Epithelial cell of proximal tubule (primary cell): ENCODE results near the gene HOXC9. TPM values are rescaled to one million over a fixed set of nuclear protein-coding genes. Genes with fewer than 3 reads are reported as not detected.
"Not testable (repeated sequence)": the region's sequence is repeated elsewhere in the genome, so short reads cannot be mapped to it uniquely, and the experiment has no call there.

Experiments
- DNase-seq: peaks from one replicate; pipeline ENCODE4 v3.0.0-alpha.2; 2011; ENCODE audit warnings: low read depth
- H3K4me3 ChIP-seq: 2 replicates; pipeline ENCODE4 v1.5.1; 2011; ENCODE audit warnings: low read depth, mild to moderate bottlenecking, low read length
- total RNA-seq: library from RNA; depleted of rRNA; stranded (reverse); fragments of >200 nt; gene quantifications from 2 replicates; pipeline ENCODE4 v1.2.3, GENCODE V29; 2015
- TF ChIP-seq, protein P1 (sequence below): conservative IDR thresholded peaks from 2 replicates; pipeline ENCODE4 v1.5.1; 2012; ENCODE audit warnings: low read depth, mild to moderate bottlenecking, low read length

The HOXC9 gene
- total RNA-seq, 1 donor from 2014 or later = 11.0 TPM

DNA sequence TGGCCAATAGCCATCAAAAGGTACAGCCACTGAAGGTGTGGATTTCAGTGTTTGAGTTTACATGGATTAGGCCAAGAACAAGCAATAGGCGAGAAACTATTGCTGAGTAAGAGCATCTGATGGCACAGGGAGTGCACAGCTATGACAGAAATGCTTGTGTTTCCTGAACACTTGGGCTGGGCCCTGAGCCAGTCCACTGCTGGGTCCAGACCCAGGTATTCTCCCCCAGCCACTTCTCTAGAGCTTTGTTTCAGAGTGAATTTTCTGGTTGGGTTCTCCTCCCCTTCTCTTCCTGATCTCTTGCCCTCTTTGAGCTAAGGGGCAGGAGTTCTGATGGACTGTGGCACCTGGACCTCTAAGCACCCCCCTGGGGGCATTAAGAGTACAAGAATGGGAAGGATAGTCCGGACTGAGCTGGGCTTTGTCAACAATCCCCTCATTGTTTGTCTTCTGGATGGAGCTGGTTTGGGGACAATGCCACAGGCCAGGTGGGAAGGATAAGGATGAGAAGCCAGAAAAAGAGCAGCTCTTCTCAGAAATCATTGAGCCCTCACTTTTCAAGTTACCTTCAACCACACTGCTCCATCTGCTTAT lies 41.2 kb downstream of the HOXC9 start:
- H3K4me3 ChIP-seq = no peak overlapping the region
- TF ChIP-seq, protein P1, sequence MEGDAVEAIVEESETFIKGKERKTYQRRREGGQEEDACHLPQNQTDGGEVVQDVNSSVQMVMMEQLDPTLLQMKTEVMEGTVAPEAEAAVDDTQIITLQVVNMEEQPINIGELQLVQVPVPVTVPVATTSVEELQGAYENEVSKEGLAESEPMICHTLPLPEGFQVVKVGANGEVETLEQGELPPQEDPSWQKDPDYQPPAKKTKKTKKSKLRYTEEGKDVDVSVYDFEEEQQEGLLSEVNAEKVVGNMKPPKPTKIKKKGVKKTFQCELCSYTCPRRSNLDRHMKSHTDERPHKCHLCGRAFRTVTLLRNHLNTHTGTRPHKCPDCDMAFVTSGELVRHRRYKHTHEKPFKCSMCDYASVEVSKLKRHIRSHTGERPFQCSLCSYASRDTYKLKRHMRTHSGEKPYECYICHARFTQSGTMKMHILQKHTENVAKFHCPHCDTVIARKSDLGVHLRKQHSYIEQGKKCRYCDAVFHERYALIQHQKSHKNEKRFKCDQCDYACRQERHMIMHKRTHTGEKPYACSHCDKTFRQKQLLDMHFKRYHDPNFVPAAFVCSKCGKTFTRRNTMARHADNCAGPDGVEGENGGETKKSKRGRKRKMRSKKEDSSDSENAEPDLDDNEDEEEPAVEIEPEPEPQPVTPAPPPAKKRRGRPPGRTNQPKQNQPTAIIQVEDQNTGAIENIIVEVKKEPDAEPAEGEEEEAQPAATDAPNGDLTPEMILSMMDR = no peak
- no peak for DNase-seq

DNA sequence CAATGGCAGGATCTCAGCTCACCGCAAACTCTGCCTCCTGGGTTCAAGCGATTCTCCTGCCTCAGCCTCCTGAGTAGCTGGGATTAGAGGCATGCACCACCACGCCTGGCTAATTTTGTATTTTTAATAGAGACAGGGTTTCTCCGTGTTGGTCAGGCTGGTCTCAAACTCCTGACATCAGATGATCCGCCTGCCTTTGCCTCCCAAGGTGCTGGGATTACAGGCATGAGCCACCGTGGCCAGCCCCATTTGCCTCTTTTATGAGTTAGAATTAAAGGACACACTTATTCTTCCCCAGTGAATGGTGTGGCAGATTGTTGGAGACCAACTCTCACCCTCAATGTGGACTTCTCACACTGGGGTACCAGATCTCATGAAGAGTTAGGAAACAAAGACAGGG lies 42.1 kb downstream of the HOXC9 start:
- not testable (repeated sequence) for H3K4me3 ChIP-seq, DNase-seq

DNA sequence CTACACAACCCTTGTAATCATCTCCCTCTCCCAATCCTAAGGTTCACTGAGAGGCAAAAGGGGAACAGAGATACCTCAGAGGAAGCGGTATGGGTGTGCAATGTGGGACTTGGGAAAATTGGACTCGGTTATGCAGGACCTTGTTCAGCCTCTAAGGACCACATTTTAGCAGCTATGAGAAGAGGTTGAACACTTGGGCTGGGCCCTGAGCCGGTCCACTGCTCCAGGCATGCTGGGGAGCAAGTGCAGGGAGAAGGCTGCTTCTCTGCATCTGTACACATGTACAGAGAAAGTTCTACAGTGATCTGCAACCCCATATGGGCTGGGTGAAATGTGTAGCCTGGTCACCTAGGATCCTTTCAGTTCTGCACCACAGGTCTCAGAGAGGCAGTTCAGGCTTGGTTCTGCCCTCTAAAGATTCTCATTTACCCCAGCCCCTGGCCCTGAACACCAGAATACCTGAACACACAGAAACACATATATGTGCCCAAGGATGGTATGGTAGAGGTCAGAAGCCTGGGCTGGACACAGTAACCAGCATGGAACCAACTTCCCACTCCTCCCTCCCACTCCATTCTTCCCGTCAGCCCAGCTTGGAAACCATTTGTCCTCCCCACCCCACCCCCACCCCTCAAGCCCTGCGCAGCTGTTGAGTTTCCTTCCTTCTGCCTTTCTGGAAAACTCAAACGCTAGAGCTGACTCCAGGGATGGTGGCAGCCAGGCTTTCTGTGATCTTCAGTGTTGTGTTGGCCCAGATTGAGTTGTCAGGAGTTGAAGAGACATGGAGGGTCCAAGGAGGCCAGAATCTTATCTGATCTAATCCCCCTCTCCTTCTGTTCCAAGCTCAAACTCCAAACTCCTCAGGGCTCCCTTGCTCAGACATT lies 43.3 kb downstream of the HOXC9 start:
- DNase-seq = no peak
- no peak overlapping the region for H3K4me3 ChIP-seq
- TF ChIP-seq, protein P1 = no peak

DNA sequence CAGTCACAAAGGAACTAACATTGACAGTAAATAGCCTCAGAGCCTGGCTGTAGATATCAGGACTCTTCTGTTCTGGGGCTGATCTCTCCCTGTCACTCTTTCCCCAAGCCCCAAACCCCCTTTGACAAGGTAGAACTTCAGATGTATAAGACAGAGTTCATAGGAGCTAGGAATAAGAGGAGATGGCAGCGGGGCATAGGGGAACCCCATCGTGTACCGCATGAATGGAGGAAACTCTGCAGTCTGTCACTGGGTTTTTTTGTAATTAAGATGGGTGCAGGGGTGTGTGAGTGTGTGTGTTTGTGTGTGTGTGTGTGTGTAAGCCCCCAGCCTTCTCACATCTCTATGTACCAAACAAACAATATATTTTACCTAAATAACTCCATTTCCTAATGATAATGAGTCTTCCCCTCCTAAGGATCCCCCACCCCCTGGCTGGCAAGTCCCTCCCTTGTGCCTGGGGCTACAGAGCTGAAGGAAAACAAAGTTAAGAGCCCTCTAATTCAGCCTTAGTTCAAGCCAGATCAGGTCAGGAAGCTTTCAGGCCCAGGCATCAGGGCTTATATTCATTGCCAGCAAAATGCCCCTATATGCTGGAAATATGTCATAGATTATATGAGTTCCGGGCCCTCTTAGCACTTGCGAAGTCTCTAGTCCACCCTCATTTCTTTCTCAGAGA lies 44.6 kb downstream of the HOXC9 start:
- TF ChIP-seq, protein P1 = no peak

DNA sequence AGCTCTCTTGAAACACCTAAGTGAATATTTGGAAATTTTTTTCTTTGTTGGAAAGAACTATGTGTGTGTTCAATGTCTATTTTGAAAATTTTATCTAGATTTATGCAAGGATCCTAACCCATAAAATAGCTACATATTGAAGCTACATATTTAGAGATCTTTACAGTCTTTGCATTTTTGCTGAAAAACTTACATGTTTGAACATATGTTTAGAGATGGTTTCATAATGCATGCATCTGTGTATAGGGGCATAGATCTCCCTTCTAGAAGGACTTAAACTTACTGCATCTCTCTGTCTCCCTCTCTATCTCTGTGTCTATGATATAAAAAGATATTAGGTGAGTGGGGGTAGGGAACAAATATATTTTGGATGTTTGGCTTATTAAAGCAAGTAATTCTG lies 45.4 kb downstream of the HOXC9 start:
- no peak overlapping the region for H3K4me3 ChIP-seq
- DNase-seq = no peak
- TF ChIP-seq, protein P1 = no peak

More for the DNA sequence above, 44.6 kb downstream of the HOXC9 start:
- DNase-seq = no peak
- H3K4me3 ChIP-seq = no peak overlapping the region

DNA sequence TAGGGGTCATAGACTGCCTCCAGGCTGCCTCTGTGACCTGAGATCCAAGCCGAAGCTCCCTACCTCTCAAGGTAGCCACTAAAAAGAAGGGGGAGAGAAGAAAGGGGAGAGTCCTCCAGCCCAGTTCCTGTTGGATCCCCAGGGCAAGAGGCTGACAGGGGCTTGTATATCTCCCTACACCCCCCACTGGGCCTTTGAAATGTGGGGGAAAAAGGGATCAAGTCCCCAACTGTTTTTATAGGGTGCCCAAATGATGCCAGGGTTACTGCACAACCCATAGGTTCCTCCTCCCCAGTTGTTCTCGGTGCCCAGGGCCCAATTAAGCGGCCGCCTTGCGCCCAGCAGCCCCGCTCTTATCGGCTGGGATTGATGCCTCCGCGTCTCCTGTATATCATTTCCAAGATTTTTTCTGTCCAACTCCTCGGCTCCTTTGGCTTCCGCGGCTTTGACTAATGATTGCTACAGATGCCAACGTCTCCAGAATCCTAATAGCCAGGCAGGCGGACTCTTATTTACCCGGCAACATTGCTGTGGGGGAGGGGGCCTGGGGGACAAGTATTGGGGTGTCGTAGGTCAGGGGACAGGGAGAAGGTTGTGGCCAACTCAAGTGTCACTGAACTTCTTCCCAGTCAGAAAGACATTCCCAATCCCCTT lies 46.0 kb downstream of the HOXC9 start:
- no peak overlapping the region for H3K4me3 ChIP-seq
- no peak for DNase-seq
- TF ChIP-seq, protein P1 = no peak

DNA sequence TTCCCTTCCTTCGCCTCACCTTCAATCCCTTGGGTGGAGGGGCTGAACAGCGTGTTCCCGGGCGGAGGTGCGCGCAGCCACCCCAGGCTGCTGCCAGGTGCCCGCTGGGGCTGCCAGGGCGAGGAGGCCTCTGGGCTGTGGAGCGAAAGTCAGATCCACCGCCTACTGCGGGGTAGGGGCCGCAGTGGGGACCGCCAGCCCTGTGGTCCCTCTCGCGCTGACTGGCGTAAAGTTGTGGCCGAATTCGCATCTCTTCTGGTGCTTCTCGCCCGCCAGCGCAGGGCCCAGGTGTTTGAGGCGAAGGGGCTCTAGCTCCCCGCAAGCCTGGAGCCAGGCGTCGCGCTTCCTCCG lies 46.8 kb downstream of the HOXC9 start:
- no peak overlapping the region for H3K4me3 ChIP-seq
- no peak for DNase-seq
- TF ChIP-seq, protein P1 = no peak
